Measurements from ENCODE around the gene ZFP36.
A peak's percentile ranks its signal among the peaks of the same experiment; 100 is the strongest.

ZFP36 gene

DNA sequence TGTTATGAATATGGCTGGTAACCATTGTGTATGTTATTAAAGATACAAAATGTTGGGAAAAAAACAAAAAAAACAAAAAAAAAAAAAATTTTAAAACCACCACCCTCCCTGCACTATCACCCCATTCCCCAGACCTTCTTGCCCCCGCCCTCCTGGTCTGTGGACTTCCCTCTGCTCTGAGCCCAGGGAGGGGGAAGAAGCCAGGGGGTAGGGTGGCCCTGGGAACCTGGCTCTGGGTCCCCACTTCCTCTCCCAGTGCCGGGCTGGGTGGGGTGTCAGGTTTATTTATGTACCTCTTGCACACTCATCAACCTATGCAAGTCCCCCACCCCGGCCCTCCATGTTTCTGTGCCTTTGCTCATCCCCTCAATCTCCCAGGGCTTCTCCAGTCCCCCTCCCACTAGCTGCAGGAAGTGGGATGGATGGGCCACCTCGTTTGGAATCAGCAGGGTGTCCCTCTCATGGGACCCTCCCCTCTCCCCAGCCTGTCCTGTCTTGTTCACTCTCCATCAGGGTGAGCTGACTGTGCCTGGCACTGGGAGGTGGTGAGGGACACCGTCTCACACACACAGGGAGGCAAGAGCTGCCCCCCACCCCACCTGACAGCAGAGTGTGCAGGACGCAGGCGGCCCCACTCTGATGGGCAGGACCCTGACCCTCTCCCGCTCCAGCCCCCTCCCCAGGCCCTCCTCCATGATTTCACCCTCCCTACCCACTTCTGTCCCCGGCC is 21.6 kb upstream of the ZFP36 start:
- no peak for DNase-seq

DNA sequence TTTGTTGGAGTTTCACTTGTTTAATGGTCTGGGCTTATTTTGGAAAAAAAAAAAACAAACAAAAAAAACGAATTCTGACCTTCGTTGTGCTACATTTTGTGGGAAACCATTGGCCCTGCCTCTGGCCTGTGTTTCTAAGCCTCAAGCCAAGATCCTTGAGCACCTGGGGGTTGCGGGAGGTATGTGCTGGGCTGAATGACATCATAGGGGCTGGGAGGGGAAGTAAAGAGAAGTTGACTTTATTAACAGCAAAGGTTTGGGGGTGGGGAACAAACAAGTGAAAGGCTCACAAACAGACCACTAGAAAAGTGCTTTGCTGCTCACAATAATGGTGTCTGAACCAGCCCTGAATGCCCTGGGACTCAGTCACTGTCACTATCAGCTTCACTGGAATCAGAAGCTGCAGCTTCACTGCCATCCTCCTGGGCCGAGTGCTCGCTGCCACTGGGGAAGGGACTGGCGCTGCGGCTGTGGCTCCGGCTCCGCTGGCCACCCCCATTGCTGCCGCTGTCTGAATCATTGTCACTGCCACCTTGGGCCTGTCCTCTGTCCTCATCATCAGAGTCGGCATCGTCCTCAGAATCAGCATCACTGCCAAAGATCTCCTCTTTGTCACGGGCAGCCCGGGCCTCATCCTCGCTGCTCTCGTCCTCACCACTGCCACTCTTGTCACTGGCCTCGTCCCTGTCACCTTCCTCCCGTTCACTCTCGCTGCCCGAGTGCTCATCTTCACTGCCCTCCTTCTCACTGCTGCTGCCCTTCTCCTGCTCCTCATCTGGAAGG is 20.8 kb upstream of the ZFP36 start:
- no peak for DNase-seq

DNA sequence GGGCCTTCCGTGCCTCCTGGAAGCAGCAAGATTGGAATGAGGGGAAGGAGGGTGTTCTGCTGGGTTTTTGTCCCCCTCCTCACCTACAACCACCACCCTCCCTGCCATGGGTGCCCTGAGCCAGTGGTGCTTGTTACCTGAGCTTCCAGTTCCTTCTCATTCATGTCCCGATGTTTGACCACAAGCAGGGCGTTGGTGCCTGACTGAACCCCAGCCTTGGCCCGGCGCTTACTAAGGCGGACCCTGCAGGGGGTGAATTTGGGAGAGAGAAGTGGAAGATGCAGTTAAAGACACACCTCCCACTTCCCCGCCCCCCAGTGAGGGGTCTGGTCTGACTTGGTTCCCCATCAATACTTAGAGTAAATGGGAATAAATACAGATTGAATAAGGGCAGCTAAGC is 20.1 kb upstream of the ZFP36 start:
- no peak for DNase-seq

DNA sequence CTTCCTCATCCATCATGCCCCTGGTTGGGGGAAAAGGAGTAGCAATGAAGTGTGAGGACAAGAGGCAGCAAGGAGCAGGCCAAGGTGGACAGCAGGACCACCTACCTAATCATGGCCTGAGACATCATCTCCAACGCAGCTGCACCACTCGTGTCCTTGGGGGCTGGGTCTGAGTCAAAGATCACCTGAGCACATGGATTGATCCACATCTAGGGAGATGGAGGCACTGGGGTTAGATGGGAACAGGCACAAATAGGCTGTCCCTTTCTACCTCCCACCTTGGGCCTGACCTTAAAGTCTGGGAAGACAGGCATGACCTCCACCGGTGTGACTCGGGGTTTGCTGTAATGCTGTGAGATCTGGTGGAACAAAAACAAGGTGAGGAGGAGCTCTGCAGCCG is 18.0 kb upstream of the ZFP36 start:
- no peak for DNase-seq

DNA sequence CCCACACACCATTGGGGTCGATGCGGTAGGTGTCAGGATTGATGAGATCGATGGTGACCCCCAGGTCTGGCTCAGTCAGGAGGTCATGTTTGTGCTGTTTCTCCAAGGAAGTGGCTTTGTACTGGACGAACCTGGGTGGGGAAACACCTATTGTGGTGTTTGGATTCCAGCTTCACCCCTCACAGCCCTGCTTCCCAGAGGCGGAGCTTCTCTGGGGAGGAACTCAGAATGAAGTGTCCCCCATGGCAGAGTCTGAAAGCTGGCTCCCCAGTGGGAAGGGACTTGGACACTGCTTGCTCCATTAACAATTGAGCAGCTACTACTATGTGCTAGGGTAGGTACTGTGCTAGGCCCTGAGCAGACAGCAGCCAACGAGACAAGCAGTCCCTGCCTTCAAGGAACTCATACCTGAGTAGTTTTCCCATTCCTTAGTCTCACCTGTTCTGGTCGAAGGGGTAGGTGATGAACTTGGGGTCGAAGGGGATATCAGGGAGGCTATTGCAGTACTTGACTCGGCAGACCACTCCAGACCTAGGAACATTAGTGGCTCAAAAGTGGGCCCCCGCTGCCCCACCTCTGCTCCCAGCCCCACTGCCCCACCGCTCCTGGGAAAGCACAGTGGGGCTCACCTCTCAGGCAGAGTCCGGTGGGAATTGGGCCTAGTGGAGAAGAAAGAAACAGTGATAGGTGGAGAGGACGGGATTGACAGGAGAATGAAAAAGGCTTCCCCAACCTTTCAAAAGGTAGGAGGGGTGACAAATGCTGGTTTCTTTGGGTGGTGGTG is 16.8 kb upstream of the ZFP36 start:
- no peak for DNase-seq

DNA sequence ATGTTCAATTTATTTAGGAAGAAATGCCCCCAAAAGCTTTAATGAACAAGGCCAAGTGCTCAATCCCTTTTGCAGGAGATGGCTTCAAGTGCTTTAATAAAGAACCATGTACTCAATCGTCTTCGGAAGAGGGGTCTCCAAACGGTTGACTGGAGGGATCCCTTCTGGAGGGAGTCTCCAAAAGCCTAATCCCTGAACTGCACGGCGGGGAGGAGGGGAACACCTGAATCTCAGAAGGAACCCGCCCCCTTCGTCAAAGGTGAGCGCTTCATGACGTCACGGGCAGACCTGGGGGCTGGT is 16.2 kb upstream of the ZFP36 start:
- DNase-seq: no peak

DNA sequence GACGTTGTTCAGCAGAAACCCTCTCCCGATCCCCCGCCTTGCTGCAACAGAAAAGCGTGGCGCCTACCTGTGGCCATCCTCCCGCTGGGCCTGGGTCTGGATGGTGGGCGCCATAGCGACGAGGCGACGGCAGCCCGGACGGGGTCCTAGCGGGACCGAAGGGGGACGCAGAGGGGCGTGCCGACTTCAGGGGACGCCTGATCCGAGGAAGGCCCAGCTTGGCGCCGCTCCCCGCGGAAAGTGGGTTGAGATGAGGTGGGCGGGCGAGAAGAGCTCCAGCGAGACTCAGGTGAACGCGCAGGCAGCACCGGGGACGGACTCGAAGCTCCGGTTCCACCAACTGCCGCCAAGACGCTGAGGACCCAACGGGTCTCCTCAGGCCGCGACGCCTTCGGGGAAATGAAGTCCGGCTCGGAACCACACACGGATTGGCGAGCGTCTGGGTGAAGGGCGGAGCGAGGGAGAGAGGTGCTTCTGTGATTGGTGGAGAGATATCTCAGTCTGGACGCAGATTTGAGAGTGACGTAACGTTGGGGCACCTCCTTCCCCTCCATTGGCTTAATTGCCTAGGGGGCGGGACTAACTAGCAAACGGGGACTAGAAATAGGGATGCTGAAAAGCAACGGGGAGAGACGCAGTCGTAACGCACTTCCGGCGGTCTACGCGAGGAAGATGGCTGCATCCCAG is 15.8 kb upstream of the ZFP36 start, which contains the start of the genes MED29 and PAF1:
Gene MED29 (plus strand): TSS at position 628 of the 687 bp plus-strand sequence. CDS start 45 bp downstream, at position 673.
Gene PAF1 (minus strand): TSS at position 356 of the 687 bp plus-strand sequence. CDS start 242 bp downstream, at position 114.
- peak; percentile 100 for DNase-seq

DNA sequence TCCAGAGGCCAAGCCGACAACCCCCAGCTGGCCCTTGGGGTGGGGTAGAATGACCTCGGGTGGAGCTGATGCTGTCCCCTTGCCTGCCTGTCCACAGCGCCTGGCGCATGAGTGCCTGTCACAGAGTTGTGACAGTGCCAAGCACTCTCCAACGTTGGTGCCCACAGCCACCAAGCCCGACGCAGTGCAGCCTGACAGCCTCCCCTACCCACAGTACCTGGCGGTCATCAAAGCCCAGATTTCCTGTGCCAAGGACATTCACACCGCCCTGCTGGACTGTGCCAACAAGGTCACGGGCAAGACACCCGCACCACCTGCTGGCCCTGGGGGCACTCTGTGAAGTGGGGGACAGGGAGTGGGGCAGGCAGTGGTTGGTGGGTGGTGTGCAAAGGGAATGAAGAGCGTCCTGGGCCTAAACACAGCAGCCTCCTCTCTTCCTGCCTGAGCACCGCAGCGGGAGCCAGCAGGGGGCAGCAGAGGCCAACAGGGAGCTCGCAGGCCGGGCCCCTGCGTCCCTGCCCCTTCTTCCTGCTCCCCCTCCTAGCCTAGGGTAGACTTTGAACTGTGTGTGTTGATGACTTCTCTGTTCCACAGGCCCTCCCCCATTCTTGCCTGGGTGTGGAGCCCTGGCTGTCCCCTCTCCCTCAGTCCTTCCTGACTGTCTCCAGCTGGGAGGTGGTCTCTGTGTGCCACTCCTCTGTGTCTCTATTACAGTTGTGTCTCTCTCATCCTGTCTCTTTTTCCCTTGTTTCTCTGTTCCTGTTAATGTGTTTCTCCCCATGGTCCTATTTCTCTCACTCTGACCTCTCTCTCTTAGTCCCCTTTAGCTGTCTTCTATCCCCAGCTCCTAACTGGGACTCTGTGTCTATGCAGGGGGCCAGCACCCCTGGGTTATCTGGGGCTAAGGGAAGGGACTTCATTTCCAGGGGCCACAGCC is 9.0 kb upstream of the ZFP36 start:
- DNase-seq: peak; percentile 87

DNA sequence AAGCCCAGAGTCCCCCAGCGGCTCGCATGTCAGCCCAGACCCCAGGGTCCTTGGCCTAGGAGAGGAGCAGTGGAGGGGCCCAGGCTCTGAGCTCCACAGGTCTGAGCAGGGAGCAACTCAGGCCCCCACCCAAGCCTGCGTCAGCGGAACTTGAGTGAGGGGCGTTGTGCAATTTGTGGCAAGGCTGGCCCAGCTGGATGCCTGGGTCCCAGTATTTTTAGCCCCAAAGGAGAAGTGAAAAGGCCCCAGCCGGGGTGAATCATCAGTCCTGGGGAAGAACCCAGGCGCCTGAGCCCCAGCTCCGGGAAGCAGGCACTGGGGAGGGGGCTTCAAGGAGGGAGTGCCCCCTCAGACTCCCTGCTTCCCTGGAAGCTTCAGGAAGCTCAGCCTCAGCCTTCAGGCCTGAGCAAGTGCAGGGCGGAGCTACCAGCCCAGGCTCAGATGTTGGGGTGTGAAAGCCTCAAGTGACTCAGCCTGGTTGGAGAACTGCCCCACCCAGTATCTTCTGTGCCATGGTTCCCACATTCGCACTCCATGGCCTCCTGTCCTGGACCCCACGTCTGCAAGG is 8.3 kb upstream of the ZFP36 start:
- DNase-seq: peak; percentile 88

DNA sequence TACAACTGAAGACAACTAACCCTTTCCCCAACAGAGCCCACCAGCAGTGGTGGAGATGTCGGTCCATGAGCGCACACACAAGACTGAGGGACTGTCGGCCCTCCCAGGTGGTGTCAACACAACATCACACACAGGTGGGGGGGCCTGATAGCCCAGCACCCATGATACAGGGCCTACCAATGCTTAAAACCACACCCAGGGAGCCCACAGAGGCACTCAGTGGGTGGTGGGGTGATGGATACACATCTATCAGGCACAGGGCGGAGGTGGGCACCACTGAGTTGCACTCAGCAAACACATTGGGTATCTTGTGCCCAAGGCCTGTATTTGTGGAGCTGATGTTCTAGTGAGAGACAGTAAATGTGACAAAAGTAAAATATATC is 7.0 kb upstream of the ZFP36 start:
- peak; percentile 53 for DNase-seq

DNA sequence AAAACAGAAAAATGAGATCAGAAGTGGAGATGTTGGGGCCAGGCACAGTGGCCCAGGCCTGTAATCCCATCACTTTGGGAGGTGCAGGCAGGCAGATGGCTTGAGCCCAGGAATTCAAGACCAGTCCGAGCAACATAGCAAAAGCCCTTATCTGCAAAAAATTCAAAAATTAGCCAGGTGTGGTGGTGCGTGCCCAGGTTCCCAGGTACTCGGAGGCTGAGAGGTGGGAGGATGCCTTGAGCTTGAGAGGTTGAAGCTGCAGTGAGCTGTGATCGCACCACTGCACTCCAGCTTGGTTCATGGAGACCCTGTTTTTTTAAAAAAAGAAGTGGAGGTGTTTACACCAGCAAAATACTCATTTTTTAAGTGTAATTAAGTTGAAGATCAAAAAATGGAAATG is 6.6 kb upstream of the ZFP36 start:
- no peak for DNase-seq

DNA sequence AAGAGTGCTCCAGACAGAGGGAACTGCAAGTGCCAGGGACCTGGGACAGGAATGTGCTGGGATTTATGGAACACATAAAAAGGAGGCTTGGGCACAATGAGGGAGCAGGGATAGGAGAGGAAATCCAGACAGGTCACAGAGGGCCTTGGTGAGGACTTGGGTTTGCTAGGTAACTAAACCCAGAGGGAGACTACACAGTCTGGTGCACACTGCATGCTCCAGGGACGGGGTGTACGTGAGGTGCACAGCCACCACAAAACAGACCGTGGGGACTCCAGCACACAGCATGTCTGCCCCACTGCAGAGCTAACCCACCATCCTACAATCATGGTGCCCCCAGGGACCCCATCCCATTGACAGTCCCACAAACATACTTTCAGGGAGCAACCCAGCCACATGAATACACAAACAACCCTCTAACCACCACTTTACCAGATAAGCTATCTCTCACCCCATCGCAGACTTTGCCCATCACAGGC is 5.5 kb upstream of the ZFP36 start:
- DNase-seq: no peak

DNA sequence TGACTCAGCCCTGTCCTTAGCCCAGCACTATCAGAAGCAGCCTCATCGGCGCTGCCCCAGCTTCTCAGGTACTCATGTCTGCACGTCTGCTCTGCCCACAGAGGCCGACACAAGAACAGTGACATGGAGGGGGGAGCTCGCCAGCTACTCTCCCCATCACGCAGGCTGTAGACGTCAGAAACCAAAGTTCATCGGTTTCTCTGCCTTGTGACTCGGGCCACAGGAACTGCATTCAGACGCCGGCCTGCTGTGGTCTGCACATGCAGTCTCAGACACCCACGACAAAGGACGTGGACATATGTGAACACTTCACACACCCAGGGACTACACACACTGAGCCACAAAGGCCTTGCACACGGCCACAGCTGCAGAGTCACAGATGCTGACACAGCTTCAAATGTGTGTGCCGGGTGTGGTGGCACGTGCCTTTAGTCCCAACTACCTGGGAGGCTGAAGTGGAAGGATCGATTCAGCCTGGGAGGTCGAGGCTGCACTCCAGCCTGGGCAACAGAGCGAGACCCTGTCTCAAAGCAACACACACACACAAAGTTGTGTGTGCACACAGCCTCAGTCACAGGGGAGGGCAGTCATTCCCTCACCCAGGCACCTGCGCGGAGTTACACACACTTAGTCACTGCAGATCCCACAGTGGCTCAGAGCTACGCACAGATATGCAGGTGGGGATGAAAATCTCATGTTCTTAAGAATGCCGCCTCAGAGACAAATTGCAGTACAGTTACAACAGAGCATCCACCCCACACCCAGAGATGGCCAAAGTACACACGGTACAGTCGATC is 4.9 kb upstream of the ZFP36 start:
- DNase-seq: peak; percentile 84

DNA sequence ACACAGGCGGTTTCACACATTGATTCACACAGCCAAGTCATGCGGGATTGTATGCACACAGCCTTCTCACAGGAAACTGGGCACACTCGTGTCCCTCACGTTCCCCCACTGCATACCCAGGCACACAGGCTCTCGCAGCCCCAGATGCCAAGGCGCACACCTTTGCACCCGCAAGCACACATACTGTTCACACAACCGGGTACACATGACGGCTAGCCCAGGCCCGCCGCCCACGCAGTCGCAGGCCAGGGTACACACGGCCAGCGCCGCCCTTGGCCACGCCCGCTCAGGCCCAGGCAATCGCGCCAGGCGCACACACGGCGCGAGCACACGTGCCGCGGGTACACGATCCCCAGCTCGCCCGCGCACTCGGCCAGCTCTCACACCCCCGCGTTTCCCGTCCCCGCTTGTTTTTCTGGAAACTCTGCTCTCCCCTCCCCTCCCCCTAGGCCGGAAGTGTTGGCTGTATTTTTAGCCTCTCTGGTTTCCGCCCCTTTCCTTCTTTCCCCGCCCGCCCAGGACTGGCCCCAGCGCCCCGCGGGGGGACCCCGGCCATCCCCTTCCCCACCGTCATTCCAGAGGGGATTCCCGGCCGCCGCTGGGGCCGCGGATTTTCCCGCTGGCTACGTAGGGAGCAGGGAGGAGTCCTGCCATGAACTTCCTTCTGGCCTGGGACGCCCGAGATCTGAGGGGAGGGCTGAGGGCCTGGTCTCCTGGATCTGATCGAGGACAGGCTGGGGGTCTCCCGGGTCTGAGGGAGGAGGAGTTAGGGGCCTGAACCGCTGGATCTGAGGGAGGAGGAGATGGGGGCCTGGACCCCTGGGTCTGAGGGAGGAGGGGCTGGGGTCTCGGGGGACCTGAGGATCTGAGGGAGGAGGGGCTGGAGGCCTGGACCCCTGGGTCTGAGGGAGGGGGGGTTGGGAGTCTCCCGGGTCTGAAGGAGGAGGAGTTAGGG is 4.0 kb upstream of the ZFP36 start:
- peak; percentile 79 for DNase-seq

DNA sequence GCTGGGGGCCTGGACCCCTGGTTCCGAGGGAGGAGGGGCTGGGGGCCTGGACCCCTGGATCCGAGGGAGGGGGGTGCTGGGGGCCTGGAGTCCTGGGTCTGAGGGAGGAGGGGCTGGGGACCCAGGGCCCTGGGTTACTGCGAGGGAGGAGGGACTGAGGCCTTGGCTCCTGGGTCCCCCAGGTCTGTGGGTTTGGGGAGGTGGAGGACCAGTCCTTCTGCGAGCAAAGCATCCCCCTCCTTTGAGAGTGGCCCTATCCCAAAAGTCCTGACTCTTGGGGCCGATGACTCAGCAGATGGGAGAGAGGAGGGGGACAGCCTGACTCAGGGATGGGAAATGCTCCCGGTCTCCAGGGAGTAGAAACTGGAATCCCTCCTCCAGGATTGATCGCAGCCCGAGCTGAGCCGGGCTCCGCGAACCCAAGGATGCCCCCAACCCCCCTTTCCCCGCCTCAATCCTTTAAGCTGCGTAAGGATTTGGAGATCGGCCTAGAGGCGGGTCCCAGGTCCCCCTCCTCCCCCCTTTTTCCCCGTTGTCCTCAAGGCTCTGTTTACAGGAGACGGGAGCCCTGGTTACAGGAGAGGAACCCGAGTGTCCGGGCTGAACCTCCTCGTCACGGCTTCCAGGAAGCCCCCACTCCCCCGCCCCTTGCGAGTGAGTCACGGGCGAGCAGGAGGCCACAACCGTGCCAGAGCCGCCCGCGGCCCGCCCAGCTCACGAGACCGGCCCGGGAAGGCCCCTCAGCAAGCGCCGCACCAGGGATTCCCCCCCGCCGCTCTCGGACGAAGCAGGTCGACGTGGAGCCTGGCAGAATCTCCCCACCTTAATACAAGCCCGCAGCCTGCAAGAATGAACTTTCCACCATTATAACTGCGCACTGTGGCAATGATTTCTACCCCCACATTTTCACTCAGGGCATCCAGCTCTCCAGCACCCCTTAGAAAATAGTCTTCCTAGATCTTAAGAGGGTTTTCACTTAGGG is 3.0 kb upstream of the ZFP36 start:
- peak; percentile 85 for DNase-seq

DNA sequence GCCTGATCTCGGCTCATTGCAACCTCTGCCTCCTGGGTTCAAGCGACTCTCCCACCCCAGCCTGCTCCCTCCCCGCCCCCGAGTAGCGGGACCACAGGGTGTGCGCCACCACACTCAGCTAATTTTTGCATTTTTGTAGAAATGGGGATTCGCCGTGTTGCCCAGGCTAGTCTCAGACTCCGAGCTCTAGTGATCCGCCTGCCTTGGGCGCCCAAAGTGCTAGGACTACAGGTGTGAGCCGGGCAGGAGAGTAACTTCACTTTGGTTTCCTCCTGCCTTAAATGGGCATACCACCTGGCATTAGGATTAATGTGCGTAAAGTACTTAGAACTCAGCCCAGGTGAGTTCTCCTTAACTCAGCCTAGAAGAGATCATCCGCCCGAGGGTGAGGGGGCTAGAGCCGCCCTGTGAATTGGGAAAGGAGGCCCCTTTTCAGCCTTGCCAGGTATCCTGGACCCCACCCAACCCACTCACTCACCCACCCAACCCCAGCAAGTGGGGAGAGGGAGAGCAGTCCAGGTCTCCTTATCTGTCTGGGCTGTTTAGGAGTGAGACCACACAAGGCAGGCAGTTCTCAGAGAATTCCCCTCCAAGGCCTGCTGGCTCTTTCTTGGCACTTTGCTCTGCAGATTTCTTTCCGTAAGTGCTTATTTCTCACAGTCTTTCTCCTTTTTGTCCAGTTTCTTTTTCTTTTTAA is 1.2 kb upstream of the ZFP36 start:
- DNase-seq: no peak

DNA sequence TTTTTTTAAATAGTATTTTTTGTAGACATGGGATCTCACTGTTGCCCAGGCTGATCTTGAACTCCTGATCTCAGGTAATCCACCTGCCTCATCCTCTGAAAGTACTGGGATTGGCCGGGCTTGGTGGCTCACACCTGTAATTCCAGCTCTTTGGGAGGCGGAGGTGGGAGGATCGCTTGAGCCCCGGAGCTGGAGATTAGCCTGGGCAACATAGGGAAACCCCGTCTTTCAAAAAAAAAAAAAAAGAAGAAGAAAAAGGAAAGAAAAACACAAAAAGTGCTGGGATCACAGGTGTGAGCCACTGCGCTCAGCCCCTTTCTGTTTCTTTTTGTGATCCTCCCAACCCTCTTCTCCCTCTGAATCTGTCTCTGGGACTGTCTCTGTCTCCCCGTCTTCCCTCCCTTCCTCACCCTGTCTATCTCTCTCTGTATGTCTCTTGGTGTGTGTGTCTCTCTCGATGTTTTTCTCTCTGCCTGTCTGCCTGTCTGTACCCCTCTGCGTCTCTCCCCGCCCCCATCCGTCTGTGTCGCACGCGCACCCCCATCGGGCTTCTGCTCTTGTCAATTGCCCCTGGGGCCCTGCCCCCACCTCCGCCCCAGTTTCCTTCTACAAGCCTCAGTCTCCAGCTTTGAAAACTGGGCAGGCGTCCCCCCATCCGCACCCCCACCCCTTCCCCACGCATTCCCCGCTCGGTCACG is 540 bp upstream of the ZFP36 start:
- peak; percentile 65 for DNase-seq
